Suprapubic skin (tissue), 3 donors: ENCODE measurements around the gene MLST8.

Source experiments
- POLR2A ChIP-seq, 2 donors: fragments of 450-650 bp; IDR thresholded peaks; one replicate each; pipeline ENCODE4 v1.6.1; 2017; ENCODE audit warnings: antibody characterized with exemption in 2 of 2, mild to moderate bottlenecking in 2 of 2, moderate library complexity in 2 of 2
- TF ChIP-seq, protein P1 (sequence below), 2 donors: fragments of 200-600 bp in 1 of 2; fragments of 450-650 bp in 1 of 2; sonication (generic) in 1 of 2; IDR thresholded peaks; one replicate each; pipeline ENCODE4 v1.5.1; 2016 to 2019; ENCODE audit warnings: antibody characterized with exemption in 2 of 2, mild to moderate bottlenecking in 1 of 2, moderate library complexity in 1 of 2

DNA sequence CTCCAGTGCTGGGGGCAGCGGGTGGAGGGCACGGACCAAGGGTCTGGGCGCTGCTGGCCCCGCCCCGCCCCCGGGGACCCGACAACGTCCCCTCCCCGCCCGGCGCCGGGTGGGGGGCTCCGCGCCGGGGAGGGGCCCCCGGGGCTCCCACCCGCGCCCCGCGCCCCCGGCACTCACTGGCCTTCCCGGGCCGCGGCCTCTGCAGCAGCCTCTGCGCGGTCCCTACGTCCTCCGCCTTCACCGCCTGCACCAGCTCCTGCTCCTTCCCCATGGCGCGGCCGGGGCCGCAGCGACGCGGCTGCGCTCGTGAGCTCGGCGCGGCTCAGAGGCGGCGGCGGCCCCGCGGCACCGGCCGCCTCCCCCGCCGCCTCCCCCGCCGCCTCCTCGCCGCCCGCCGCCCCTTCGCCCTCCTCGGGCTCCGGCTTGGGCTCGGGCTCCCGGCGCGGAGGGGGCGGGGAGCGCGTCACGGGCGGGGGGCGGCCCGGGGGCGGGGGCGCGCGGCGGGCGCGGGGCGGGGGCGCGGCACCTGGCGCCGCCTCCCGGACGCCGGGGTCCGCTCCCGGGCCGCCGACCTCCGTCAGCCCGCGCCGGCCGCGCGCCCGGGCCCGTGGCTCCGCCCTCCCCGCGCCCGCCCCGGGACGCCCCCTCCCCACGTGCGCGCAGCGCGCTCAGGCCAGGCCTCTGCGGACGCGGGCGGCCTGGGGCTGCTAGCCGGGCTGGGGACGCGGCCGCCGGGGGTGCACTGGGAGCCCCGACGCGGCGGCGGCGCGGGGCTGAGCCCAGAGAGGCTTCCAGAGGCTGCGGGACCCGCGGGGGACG lies 8.9 kb upstream of the MLST8 start, which contains the start of gene CASKIN1:
- TF ChIP-seq, protein P1, sequence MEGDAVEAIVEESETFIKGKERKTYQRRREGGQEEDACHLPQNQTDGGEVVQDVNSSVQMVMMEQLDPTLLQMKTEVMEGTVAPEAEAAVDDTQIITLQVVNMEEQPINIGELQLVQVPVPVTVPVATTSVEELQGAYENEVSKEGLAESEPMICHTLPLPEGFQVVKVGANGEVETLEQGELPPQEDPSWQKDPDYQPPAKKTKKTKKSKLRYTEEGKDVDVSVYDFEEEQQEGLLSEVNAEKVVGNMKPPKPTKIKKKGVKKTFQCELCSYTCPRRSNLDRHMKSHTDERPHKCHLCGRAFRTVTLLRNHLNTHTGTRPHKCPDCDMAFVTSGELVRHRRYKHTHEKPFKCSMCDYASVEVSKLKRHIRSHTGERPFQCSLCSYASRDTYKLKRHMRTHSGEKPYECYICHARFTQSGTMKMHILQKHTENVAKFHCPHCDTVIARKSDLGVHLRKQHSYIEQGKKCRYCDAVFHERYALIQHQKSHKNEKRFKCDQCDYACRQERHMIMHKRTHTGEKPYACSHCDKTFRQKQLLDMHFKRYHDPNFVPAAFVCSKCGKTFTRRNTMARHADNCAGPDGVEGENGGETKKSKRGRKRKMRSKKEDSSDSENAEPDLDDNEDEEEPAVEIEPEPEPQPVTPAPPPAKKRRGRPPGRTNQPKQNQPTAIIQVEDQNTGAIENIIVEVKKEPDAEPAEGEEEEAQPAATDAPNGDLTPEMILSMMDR (IDR thresholded peaks at IDR 0.05): no peak
- no peak for TF ChIP-seq POLR2A (IDR thresholded peaks at IDR 0.05)
